ENCODE data around the gene RAB13. TPM values are rescaled to one million over a fixed set of nuclear protein-coding genes. Genes with fewer than 3 reads are reported as not detected.

The RAB13 gene
- polyA plus RNA-seq, 1 experiment: 250 TPM

- Histone ChIP-seq H3K4me3 (ENCODE audit: low read depth, low read length) (peak within 1 kb of the TSS; percentile 92), H3K9me3 (ENCODE audit: control insufficient read depth, insufficient read depth, low read length) (no peaks in the 10 kb centered on the region; the same call in 1 of the 2 replicates), H3K27me3 (ENCODE audit: control insufficient read depth, insufficient read depth, low read length) (no peaks in the 10 kb centered on the region), H3K27ac (ENCODE audit: low read depth, low read length) (peak within 1 kb of the TSS; percentile 78)
- POLR2A ChIA-PET: interaction anchor here (0.5 to 2.1 kb wide), 11 partner anchors 9 to 393 kb away, joined by 3 to 19 read pairs (median 5); partner anchors contain the start of genes CREB3L4, DENND4B, JTB and RAB13
- TF ChIP-seq CTCF (IDR thresholded peaks at IDR 0.05; ENCODE audit: low read depth, low read length): no peak
- peak; percentile 95 for DNase-seq (ENCODE audit: low read depth, low spot score)
- CTCF ChIA-PET: interaction anchor here (0.6 to 1.7 kb wide), 4 partner anchors 12 to 160 kb away, joined by 3 to 4 read pairs (median 3); partner anchors contain the start of gene DENND4B
Observed at GRCh38 chr1:153958111-153958960, 27.8 kb downstream of the RAB13 start, which contains the start of gene CRTC2. Gene CRTC2 (minus strand): TSS chr1:153958612. CDS start chr1:153958497, 115 bp downstream.

DNA sequence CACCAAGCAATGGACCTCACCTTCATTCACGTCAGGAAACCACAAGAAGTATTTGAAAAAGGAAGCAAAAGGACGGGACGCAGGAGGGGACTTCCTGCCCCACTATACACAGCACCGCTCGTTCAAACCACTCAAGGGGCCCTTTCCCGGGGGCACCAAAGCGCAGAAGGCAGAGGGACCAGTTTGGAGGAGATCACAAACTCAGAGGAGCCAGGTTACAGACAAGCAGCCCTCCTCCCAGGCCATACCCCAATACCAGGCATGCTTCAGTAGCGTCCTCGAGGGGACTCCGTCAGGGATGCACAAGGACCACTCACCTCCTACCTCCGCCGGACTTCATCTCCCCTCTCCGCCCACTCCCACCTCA, 28.4 kb downstream of the RAB13 start:
- ChIA-PET CTCF (interaction anchor here (0.6 to 3.4 kb wide), 3 partner anchors 11 to 29 kb away, joined by 3 to 10 read pairs (median 3); partner anchors contain the start of genes DENND4B and RAB13), POLR2A (interaction anchor here (0.5 to 2.1 kb wide), 8 partner anchors 9 to 392 kb away, joined by 3 to 19 read pairs (median 10); partner anchors contain the start of genes CREB3L4, DENND4B, JTB and RAB13)
- no peak for DNase-seq (ENCODE audit: low read depth, low spot score)

DNA sequence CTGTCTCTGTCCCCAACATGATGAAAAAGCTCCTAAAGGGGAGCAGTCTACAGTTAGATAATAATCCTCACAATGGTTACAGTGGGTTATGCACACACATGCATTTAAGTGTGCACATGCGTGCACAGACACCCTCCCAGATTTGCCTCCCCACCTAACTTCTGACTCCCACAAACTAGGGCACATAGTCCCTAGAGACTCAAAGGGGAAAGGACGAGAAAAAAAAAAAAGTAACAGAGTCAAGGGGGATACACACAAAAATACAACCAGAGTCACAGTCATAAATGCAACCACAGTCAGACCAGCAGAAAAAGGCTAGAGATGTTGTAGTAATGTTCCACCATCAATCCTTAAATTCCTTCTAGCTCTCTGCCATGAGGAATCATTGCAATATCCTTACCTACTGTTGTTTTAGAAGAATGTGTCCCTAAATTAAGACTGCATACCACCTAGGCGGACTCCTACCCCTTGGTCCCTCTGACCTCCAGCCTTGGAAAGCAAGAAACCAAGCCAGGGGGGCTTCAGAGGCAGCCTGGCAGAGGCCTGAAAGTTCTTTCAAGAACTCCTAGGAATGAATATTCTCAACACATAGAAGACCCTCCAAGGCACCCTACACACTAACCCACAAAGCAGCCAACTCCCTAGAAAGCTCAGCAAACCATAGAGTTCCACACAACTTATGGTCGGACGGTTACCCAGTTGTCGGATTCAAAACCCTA, 29.0 kb downstream of the RAB13 start:
- ChIA-PET POLR2A (interaction anchor here (1.3 to 2.1 kb wide), 3 partner anchors 10 to 11 kb away, joined by 3 to 19 read pairs (median 15); partner anchors contain the start of genes CREB3L4 and DENND4B), CTCF (interaction anchor here (1.3 to 3.4 kb wide), 3 partner anchors 11 to 29 kb away, joined by 3 to 18 read pairs (median 10); partner anchors contain the start of genes DENND4B and RAB13)
- Histone ChIP-seq H3K27ac (ENCODE audit: low read depth, low read length) (no peak overlapping the region), H3K27me3 (ENCODE audit: control insufficient read depth, insufficient read depth, low read length) (no peaks in the 10 kb centered on the region), H3K4me3 (ENCODE audit: low read depth, low read length) (peak overlapping the region; percentile 92), H3K9me3 (ENCODE audit: control insufficient read depth, insufficient read depth, low read length) (no peaks in the 10 kb centered on the region; the same call in 1 of the 2 replicates)
- no peak for DNase-seq (ENCODE audit: low read depth, low spot score)
- TF ChIP-seq CTCF (IDR thresholded peaks at IDR 0.05; ENCODE audit: low read depth, low read length): no peak

More for the DNA sequence above, 28.4 kb downstream of the RAB13 start:
- TF ChIP-seq CTCF (IDR thresholded peaks at IDR 0.05; ENCODE audit: low read depth, low read length): no peak
- H3K4me3 ChIP-seq (ENCODE audit: low read depth, low read length): peak overlapping the region; percentile 92
- H3K27me3 ChIP-seq (ENCODE audit: control insufficient read depth, insufficient read depth, low read length): no peaks in the 10 kb centered on the region
- peak overlapping the region; percentile 78 for H3K27ac ChIP-seq (ENCODE audit: low read depth, low read length)
- no peaks in the 10 kb centered on the region; the same call in 1 of the 2 replicates for H3K9me3 ChIP-seq (ENCODE audit: control insufficient read depth, insufficient read depth, low read length)

DNA sequence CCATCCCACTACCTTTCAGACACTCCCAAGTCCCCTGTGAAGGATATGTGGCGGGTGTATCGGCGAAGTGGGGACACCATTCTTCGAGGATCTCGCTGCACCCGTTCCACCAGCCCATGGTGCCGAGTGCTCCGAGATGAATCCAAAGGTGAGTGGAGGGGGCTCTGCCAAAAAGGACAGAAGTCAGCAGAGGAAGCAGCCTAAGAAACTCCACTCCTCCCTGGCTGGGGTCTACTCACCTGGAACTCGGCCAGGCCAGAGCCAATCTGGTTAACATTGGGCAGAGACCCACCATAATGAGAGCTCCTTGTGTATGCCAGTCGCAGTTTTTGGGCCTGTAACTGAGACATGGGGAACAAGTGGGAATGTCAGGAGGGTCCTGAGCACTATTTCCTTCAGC, 31.3 kb downstream of the RAB13 start:
- H3K9me3 ChIP-seq (ENCODE audit: control insufficient read depth, insufficient read depth, low read length): no peaks in the 10 kb centered on the region; the same call in 1 of the 2 replicates
- no peak overlapping the region for H3K4me3 ChIP-seq (ENCODE audit: low read depth, low read length)
- no peak overlapping the region for H3K27ac ChIP-seq (ENCODE audit: low read depth, low read length)
- ChIA-PET CTCF (interaction anchor here (1.4 to 3.4 kb wide), 2 partner anchors 9 to 32 kb away, joined by 7 to 10 read pairs; partner anchors contain the start of genes DENND4B and RAB13), POLR2A (no interaction called here)
- no peaks in the 10 kb centered on the region for H3K27me3 ChIP-seq (ENCODE audit: control insufficient read depth, insufficient read depth, low read length)
- DNase-seq (ENCODE audit: low read depth, low spot score): no peak
- no peak for TF ChIP-seq CTCF (IDR thresholded peaks at IDR 0.05; ENCODE audit: low read depth, low read length)

All from AG04450 (cell line).